Hepatocyte (in vitro differentiated cells): ENCODE results near the gene SMIM28. TPM values are rescaled to one million over a fixed set of nuclear protein-coding genes. Genes with fewer than 3 reads are reported as not detected.
"Not testable (repeated sequence)": the region's sequence is repeated elsewhere in the genome, so short reads cannot be mapped to it uniquely, and the experiment has no call there.

Experiments used
- DNase-seq: peaks from one replicate; pipeline ENCODE4 v3.0.0-alpha.2; 2016; ENCODE audit warnings: low spot score
- H2AFZ ChIP-seq: fragments of 200-600 bp; sonication (generic); 2 replicates; pipeline ENCODE4 v1.6.0; 2016; ENCODE audit warnings: antibody characterized with exemption, mild to moderate bottlenecking
- H3K27ac ChIP-seq: fragments of 200-600 bp; sonication (generic); 2 replicates; pipeline ENCODE4 v1.5.1; 2016; ENCODE audit warnings: mild to moderate bottlenecking
- H3K27me3 ChIP-seq: fragments of 200-600 bp; sonication (generic); 2 replicates; pipeline ENCODE4 v1.6.1; 2016
- H3K36me3 ChIP-seq: fragments of 200-600 bp; sonication (generic); replicated peaks from 2 replicates; pipeline ENCODE4 v1.5.1; 2016; ENCODE audit warnings: low read depth; ENCODE audit not compliant: insufficient read depth
- H3K4me1 ChIP-seq: fragments of 200-600 bp; sonication (generic); 2 replicates; pipeline ENCODE4 v1.5.1; 2016; ENCODE audit warnings: mild to moderate bottlenecking, moderate library complexity; ENCODE audit not compliant: insufficient read depth
- H3K4me2 ChIP-seq: fragments of 200-600 bp; sonication (generic); 2 replicates; pipeline ENCODE4 v1.6.0; 2016
- H3K4me3 ChIP-seq: fragments of 200-600 bp; sonication (generic); 2 replicates; pipeline ENCODE4 v1.5.1; 2016; ENCODE audit warnings: mild to moderate bottlenecking
- H3K79me2 ChIP-seq: fragments of 200-600 bp; sonication (generic); 2 replicates; pipeline ENCODE4 v1.6.0; 2017; ENCODE audit warnings: mild to moderate bottlenecking
- H3K9me2 ChIP-seq: fragments of 200-600 bp; sonication (generic); replicated peaks from 2 replicates; pipeline ENCODE4 v1.6.0; 2017; ENCODE audit warnings: mild to moderate bottlenecking; ENCODE audit not compliant: insufficient read depth
- H3K9me3 ChIP-seq: fragments of 200-600 bp; sonication (generic); 2 replicates; pipeline ENCODE4 v1.5.1; 2016; ENCODE audit warnings: low read depth, mild to moderate bottlenecking
- H4K20me1 ChIP-seq: fragments of 200-600 bp; sonication (generic); 2 replicates; pipeline ENCODE4 v1.6.0; 2016; ENCODE audit warnings: mild to moderate bottlenecking; ENCODE audit not compliant: insufficient read depth, poor library complexity, severe bottlenecking
- CTCF ChIP-seq: fragments of 200-600 bp; sonication (generic); IDR thresholded peaks from 2 replicates; pipeline ENCODE4 v1.5.1; 2016; ENCODE audit warnings: antibody characterized with exemption, mild to moderate bottlenecking; ENCODE audit not compliant: poor library complexity
- EZH2 ChIP-seq: fragments of 200-600 bp; sonication (generic); IDR thresholded peaks from 2 replicates; pipeline ENCODE4 v1.6.1; 2016; ENCODE audit warnings: antibody characterized with exemption, mild to moderate bottlenecking, borderline replicate concordance
- EZH2phosphoT487 ChIP-seq: fragments of 200-600 bp; sonication (generic); IDR thresholded peaks from one replicate; pipeline ENCODE4 v1.6.1; 2018; ENCODE audit warnings: antibody characterized with exemption, mild to moderate bottlenecking, low read depth, moderate library complexity; ENCODE audit not compliant: unreplicated experiment, severe bottlenecking
- WGBS: methylation state at CpG from one replicate; pipeline ENCODE4 v1.1.6; 2016; ENCODE audit warnings: low lambda C conversion rate; ENCODE audit errors: missing lambda C conversion rate; 5-methylcytosine and 5-hydroxymethylcytosine counted together
- polyA plus RNA-seq: library from polyadenylated mRNA; unstranded; fragments of >200 nt; fragmentation: Nextera tagmentation; extraction: Ambion mirVana; gene quantifications from 2 replicates; pipeline ENCODE4 v1.2.1, GENCODE V29; 2016
- total RNA-seq: library from RNA; depleted of rRNA; stranded (reverse); fragments of >200 nt; gene quantifications from 2 replicates; pipeline ENCODE4 v1.2.3, GENCODE V29; 2014

SMIM28 gene
- total and polyA plus RNA-seq, 2 experiments from 2014 or later, result not detected

GRCh38 chr6:138349891-138350290 is 27.8 kb upstream of the SMIM28 start:
- H3K27me3 ChIP-seq, result no peaks in the 10 kb centered on the region
- TF ChIP-seq CTCF (no peak), EZH2phosphoT487 (no peak), EZH2 (no peak)
- no peaks in the 10 kb centered on the region for H3K9me3 ChIP-seq
- no peaks in the 10 kb centered on the region for H3K36me3 ChIP-seq
- no peak overlapping the region for H3K27ac ChIP-seq
- no peaks in the 10 kb centered on the region for H3K9me2 ChIP-seq
- no peak for DNase-seq
- no peak overlapping the region for H2AFZ ChIP-seq
- H3K4me2 ChIP-seq, result no peak overlapping the region
- 92% methylated on average over 3 of the region's 3 CpGs for WGBS
- H3K4me3 ChIP-seq, result no peak overlapping the region
- no peaks in the 10 kb centered on the region for H3K79me2 ChIP-seq
- H4K20me1 ChIP-seq, result no peaks in the 10 kb centered on the region
- H3K4me1 ChIP-seq, result no peaks in the 10 kb centered on the region

- no peak overlapping the region for H3K4me3 ChIP-seq
- no peaks in the 10 kb centered on the region for H3K9me3 ChIP-seq
- H3K27ac ChIP-seq, result no peak overlapping the region
- no peaks in the 10 kb centered on the region for H3K4me1 ChIP-seq
- no peak overlapping the region for H2AFZ ChIP-seq
- no peak for DNase-seq
- H3K4me2 ChIP-seq, result no peak overlapping the region
- no peaks in the 10 kb centered on the region for H4K20me1 ChIP-seq
- TF ChIP-seq CTCF, result no peak
- no peak for TF ChIP-seq EZH2phosphoT487
- TF ChIP-seq EZH2, result no peak
- no peaks in the 10 kb centered on the region for H3K36me3 ChIP-seq
- H3K79me2 ChIP-seq, result no peaks in the 10 kb centered on the region
- no peaks in the 10 kb centered on the region for H3K9me2 ChIP-seq
- 86% methylated on average over 1 of the region's 1 CpG for WGBS
- H3K27me3 ChIP-seq, result no peaks in the 10 kb centered on the region
Measured at GRCh38 chr6:138357928-138358327, 19.8 kb upstream of the SMIM28 start.

GRCh38 chr6:138368684-138369083 is 9.0 kb upstream of the SMIM28 start:
- not testable (repeated sequence) for H4K20me1 ChIP-seq, H3K79me2 ChIP-seq, DNase-seq, H3K4me1 ChIP-seq, H3K4me2 ChIP-seq, H3K27ac ChIP-seq, H3K27me3 ChIP-seq, H3K4me3 ChIP-seq, H2AFZ ChIP-seq, H3K36me3 ChIP-seq, H3K9me3 ChIP-seq, H3K9me2 ChIP-seq
- WGBS, result 97% methylated on average over 8 of the region's 8 CpGs

- peaks cover 6% of the 10 kb centered on the region for H3K4me1 ChIP-seq
- no peak overlapping the region for H2AFZ ChIP-seq
- no peaks in the 10 kb centered on the region for H3K9me2 ChIP-seq
- no peaks in the 10 kb centered on the region for H3K36me3 ChIP-seq
- no peak overlapping the region for H3K4me3 ChIP-seq
- no peaks in the 10 kb centered on the region for H4K20me1 ChIP-seq
- no peaks in the 10 kb centered on the region for H3K27me3 ChIP-seq
- H3K9me3 ChIP-seq, result no peaks in the 10 kb centered on the region
- no peaks in the 10 kb centered on the region for H3K79me2 ChIP-seq
- TF ChIP-seq EZH2phosphoT487, result no peak
- no peak for TF ChIP-seq CTCF
- no peak for TF ChIP-seq EZH2
- WGBS, result 73% methylated on average over 9 of the region's 9 CpGs
- H3K27ac ChIP-seq, result peak overlapping the region; percentile 38
- DNase-seq, result no peak
- H3K4me2 ChIP-seq, result peak overlapping the region; percentile 57
Measured at GRCh38 chr6:138370631-138371451, 6.9 kb upstream of the SMIM28 start.
